Inferior parietal cortex (tissue), 1 donor: Measurements from ENCODE around the gene FADS6.

Experiments used
- DNase-seq: peaks from one replicate; pipeline ENCODE4 v3.0.0-alpha.2; 2016; ENCODE audit errors: extremely low spot score

Gene FADS6

GRCh38 chr17:74866198-74866835, 27.1 kb downstream of the FADS6 start:
- DNase-seq, result no peak

GRCh38 chr17:74865504-74866197, 27.8 kb downstream of the FADS6 start:
- no peak for DNase-seq

- DNase-seq, result peak; percentile 90
Observed at GRCh38 chr17:74864866-74865395, 28.5 kb downstream of the FADS6 start.

- no peak for DNase-seq
Observed at GRCh38 chr17:74864297-74864865, 29.1 kb downstream of the FADS6 start.

- no peak for DNase-seq
Observed at GRCh38 chr17:74863420-74864296, 29.8 kb downstream of the FADS6 start.

GRCh38 chr17:74862919-74863318, 30.5 kb downstream of the FADS6 start:
- no peak for DNase-seq

- no peak for DNase-seq
Observed at GRCh38 chr17:74862108-74862901, 31.1 kb downstream of the FADS6 start.

GRCh38 chr17:74861662-74862107, 31.7 kb downstream of the FADS6 start:
- DNase-seq, result no peak

- DNase-seq, result no peak
Observed at GRCh38 chr17:74860872-74861661, 32.4 kb downstream of the FADS6 start.

- no peak for DNase-seq
Observed at GRCh38 chr17:74860229-74860871, 33.1 kb downstream of the FADS6 start.

GRCh38 chr17:74859459-74860228, 33.8 kb downstream of the FADS6 start, which contains the start of gene GRIN2C:
GRIN2C (minus strand) TSS chr17:74859885; CDS start chr17:74855092, 4,793 bp downstream.
- DNase-seq, result no peak

GRCh38 chr17:74858672-74859458, 34.6 kb downstream of the FADS6 start:
- no peak for DNase-seq

GRCh38 chr17:74857191-74857590, 36.2 kb downstream of the FADS6 start:
- no peak for DNase-seq

- no peak for DNase-seq
Observed at GRCh38 chr17:74856112-74856511, 37.3 kb downstream of the FADS6 start.

GRCh38 chr17:74855323-74855722, 38.1 kb downstream of the FADS6 start:
- DNase-seq, result no peak

GRCh38 chr17:74854792-74855191, 38.6 kb downstream of the FADS6 start:
- no peak for DNase-seq

GRCh38 chr17:74853669-74854068, 39.8 kb downstream of the FADS6 start:
- DNase-seq, result no peak

GRCh38 chr17:74853048-74853397, 40.4 kb downstream of the FADS6 start:
- DNase-seq, result no peak
